K562 (cell line): ENCODE data around the gene ABI3BP. TPM values are rescaled to one million over a fixed set of nuclear protein-coding genes. Genes with fewer than 3 reads are reported as not detected.

Experiments
- ATAC-seq: fragments of 200-7000 bp; cut with Tn5 transposase; 3 replicates; pipeline ENCODE4 v1.9.1; 2020; ENCODE audit warnings: moderate library complexity
- BruUV-seq: library from RNA; stranded (reverse); fragments of 400-500 nt; replicated peaks from 2 replicates; lab custom pipeline; 2021; lab: Mats Ljungman, UMichigan
- CTCF ChIA-PET: fragments of 300-600 bp; formaldehyde crosslinking; extraction: SDS; loops from one replicate; lab custom pipeline; 2021; ENCODE audit warnings: low intra/inter-chr PET ratio; lab: Yijun Ruan, JAX
- POLR2A ChIA-PET: fragments of 300-600, 350-650 bp; sonication (Branson Sonifier 250); formaldehyde crosslinking; extraction: SDS; loops from one replicate; lab custom pipeline; 2021; ENCODE audit warnings: antibody characterized with exemption, inconsistent platforms; lab: Yijun Ruan, JAX
- DNase-seq, 4 experiments: peaks; one replicate each; pipeline versions ENCODE4 v3.0.0 to v3.0.0-alpha.2; 2011 to 2018; ENCODE audit warnings: low spot score in 3 of 4, mixed read lengths in 3 of 4; ENCODE audit errors: extremely low read depth in 1 of 4
- FAIRE-seq: peaks from 2 replicates; lab custom pipeline; 2011; peaks lifted over from hg19 to GRCh38; lab: Jason Lieb, UNC
- H2AFZ ChIP-seq: 2 replicates; pipeline ENCODE4 v1.6.0; 2011; ENCODE audit warnings: low read depth, low read length, control low read depth, inconsistent platforms
- H3K27ac ChIP-seq: fragments of 200-600 bp; 3 replicates; pipeline ENCODE4 v1.8.0; 2011; ENCODE audit warnings: low read depth, mild to moderate bottlenecking, control low read depth, inconsistent platforms, low read length, moderate library complexity, mixed read lengths; ENCODE audit errors: extremely low read depth
- H3K27me3 ChIP-seq, 2 experiments: fragments of 300-600 bp in 1 of 2; 2 replicates in 1 of 2; 3 replicates in 1 of 2; pipeline versions ENCODE4 v1.6.0 to v1.8.0; 2011; ENCODE audit warnings: inconsistent platforms in 2 of 2, low read length in 2 of 2, mild to moderate bottlenecking in 1 of 2, mixed read lengths in 1 of 2, moderate library complexity in 1 of 2; ENCODE audit not compliant: control insufficient read depth in 2 of 2, insufficient read depth in 2 of 2
- H3K36me3 ChIP-seq: fragments of 300-600 bp; 3 replicates; pipeline ENCODE4 v1.8.0; 2011; ENCODE audit warnings: mild to moderate bottlenecking, low read length, inconsistent platforms; ENCODE audit not compliant: control insufficient read depth, insufficient read depth
- H3K4me1 ChIP-seq, 2 experiments: fragments of 200-600 bp in 1 of 2; replicated peaks in 1 of 2; 2 replicates in 1 of 2; 3 replicates in 1 of 2; pipeline versions ENCODE4 v1.5.1 to v1.8.0; 2011; ENCODE audit warnings: inconsistent platforms in 2 of 2, low read length in 2 of 2, mild to moderate bottlenecking in 1 of 2, mixed read lengths in 1 of 2, moderate library complexity in 1 of 2; ENCODE audit not compliant: control insufficient read depth in 2 of 2, insufficient read depth in 2 of 2
- H3K4me2 ChIP-seq: 2 replicates; pipeline ENCODE4 v1.6.1; 2011; ENCODE audit warnings: low read length, control low read depth, inconsistent platforms, mixed read lengths; ENCODE audit not compliant: insufficient read depth
- H3K4me3 ChIP-seq: fragments of 200-600 bp; sonication (generic), shearing (Covaris generic); 2 replicates; pipeline ENCODE4 v1.5.1; 2016; ENCODE audit warnings: control low read depth, inconsistent platforms
- H3K79me2 ChIP-seq: fragments of 200-600 bp; 3 replicates; pipeline ENCODE4 v1.8.0; 2011; ENCODE audit warnings: low read length, inconsistent platforms; ENCODE audit not compliant: control insufficient read depth, insufficient read depth
- H3K9ac ChIP-seq, 2 experiments: 2 replicates each; pipeline versions ENCODE4 v1.6.0 to v1.6.1; 2011; ENCODE audit warnings: low read depth in 2 of 2, low read length in 2 of 2, control low read depth in 1 of 2, inconsistent platforms in 1 of 2, mild to moderate bottlenecking in 1 of 2, mixed read lengths in 1 of 2; ENCODE audit not compliant: insufficient read depth in 1 of 2
- H3K9me1 ChIP-seq: one replicate; pipeline ENCODE4 v1.6.0; 2011; ENCODE audit warnings: inconsistent platforms, mild to moderate bottlenecking, low read length, moderate library complexity; ENCODE audit not compliant: control insufficient read depth, insufficient read depth
- H3K9me3 ChIP-seq: replicated peaks from 2 replicates; pipeline ENCODE4 v1.5.1; 2011; ENCODE audit warnings: low read depth, low read length, inconsistent platforms; ENCODE audit not compliant: control insufficient read depth, insufficient read depth
- H4K20me1 ChIP-seq: replicated peaks from 2 replicates; pipeline ENCODE4 v1.6.1; 2011; ENCODE audit warnings: low read length, inconsistent platforms, mixed read lengths; ENCODE audit not compliant: control insufficient read depth, insufficient read depth
- CBX5 ChIP-seq: IDR thresholded peaks from 2 replicates; pipeline ENCODE4 v1.6.1; 2014; ENCODE audit warnings: low read depth, borderline replicate concordance
- CUX1 ChIP-seq: fragments of 200-800 bp; sonication (Bioruptor generic); IDR thresholded peaks from 2 replicates; pipeline ENCODE4 v1.6.1; 2016; ENCODE audit warnings: missing genetic modification characterization, missing compliant biosample characterization
- HDAC3 ChIP-seq: fragments of 450-650 bp; IDR thresholded peaks from 2 replicates; pipeline ENCODE4 v1.6.1; 2018; ENCODE audit warnings: borderline replicate concordance, mild to moderate bottlenecking, moderate library complexity; ENCODE audit not compliant: partially characterized antibody
- HES1 ChIP-seq: fragments of 450-650 bp; IDR thresholded peaks from 2 replicates; pipeline ENCODE4 v1.6.1; 2016; ENCODE audit warnings: low read depth, mild to moderate bottlenecking, moderate library complexity
- HEY1 ChIP-seq: fragments of 250-450 bp; sonication (Bioruptor Pico); IDR thresholded peaks from 2 replicates; pipeline ENCODE4 v1.5.0; 2020; ENCODE audit warnings: mild to moderate bottlenecking, moderate library complexity, borderline replicate concordance
- KLF1 ChIP-seq: fragments of 450-650 bp; IDR thresholded peaks from 2 replicates; pipeline ENCODE4 v1.6.1; 2016; ENCODE audit warnings: missing genetic modification characterization, missing compliant biosample characterization
- PHB ChIP-seq: fragments of 250-450 bp; sonication (Bioruptor Pico); IDR thresholded peaks from 2 replicates; pipeline ENCODE4 v1.5.0; 2021
- PHF21A ChIP-seq: fragments of 450-650 bp; IDR thresholded peaks from 2 replicates; pipeline ENCODE4 v1.6.1; 2017; ENCODE audit warnings: low read depth, borderline replicate concordance
- POLR2H ChIP-seq: IDR thresholded peaks from 2 replicates; pipeline ENCODE4 v1.6.1; 2016; ENCODE audit warnings: missing genetic modification characterization, low read depth, mild to moderate bottlenecking, control low read depth, missing compliant biosample characterization, moderate library complexity
- PTBP1 ChIP-seq: fragments of 200-400 bp; formaldehyde crosslinking; IDR thresholded peaks from 2 replicates; pipeline ENCODE4 v1.6.1; 2017; ENCODE audit warnings: low read depth, low read length
- PTRF ChIP-seq: fragments of 450-650 bp; IDR thresholded peaks from 2 replicates; pipeline ENCODE4 v1.6.1; 2016; ENCODE audit warnings: mild to moderate bottlenecking, missing genetic modification characterization, missing compliant biosample characterization
- PYGO2 ChIP-seq: fragments of 450-650 bp; IDR thresholded peaks from 2 replicates; pipeline ENCODE4 v1.6.1; 2016; ENCODE audit warnings: mild to moderate bottlenecking, missing genetic modification characterization, moderate library complexity, missing compliant biosample characterization
- RFX7 ChIP-seq: fragments of 250-450 bp; sonication (Bioruptor Pico); IDR thresholded peaks from 2 replicates; pipeline ENCODE4 v1.5.1; 2021; ENCODE audit warnings: mild to moderate bottlenecking
- ZNF511 ChIP-seq: sonication (generic); formaldehyde crosslinking; IDR thresholded peaks from 2 replicates; pipeline ENCODE4 v1.8.0; 2022; ENCODE audit warnings: mild to moderate bottlenecking, missing genetic modification reagents
- ZNF695 ChIP-seq: fragments of 450-650 bp; formaldehyde crosslinking; IDR thresholded peaks from 2 replicates; pipeline ENCODE4 v1.4.0; 2020; ENCODE audit warnings: mild to moderate bottlenecking, moderate library complexity
- WGBS: fragments of 100-300 bp; shearing (Covaris generic); methylation state at CpG from one replicate; pipeline ENCODE4 v1.1.6; 2016; ENCODE audit warnings: low coverage, mixed read lengths; ENCODE audit not compliant: insufficient coverage; ENCODE audit errors: missing lambda C conversion rate; 5-methylcytosine and 5-hydroxymethylcytosine counted together
- in situ Hi-C: fragments of 300-500 bp; cut with MboI; formaldehyde crosslinking; loops from 4 replicates; pipeline ENCODE4 v1.15.0; 2018; ENCODE audit warnings: inconsistent platforms, mixed read lengths
- intact Hi-C: fragments of 100-400 bp; cut with micrococcal nuclease; formaldehyde crosslinking; loops from 2 replicates; pipeline ENCODE4 v1.14.2; 2022
- polyA plus RNA-seq, 8 experiments: library from polyadenylated mRNA; depleted of rRNA in 4 of 8; stranded (reverse) in 5 of 8; unstranded in 3 of 8; fragments of >200 nt; fragmentation: Nextera tagmentation in 2 of 8; fragmentation: Illumina TruSeq in 1 of 8; extraction: Ambion mirVana in 2 of 8; extraction: Trizol in 1 of 8; gene quantifications; 2 replicates each; pipeline versions ENCODE4 v1.2.1 to v1.2.3, GENCODE V29; 2011 to 2014; ENCODE audit warnings: inconsistent platforms in 1 of 8, missing spikeins in 1 of 8
- total RNA-seq, 7 experiments: library from RNA; depleted of rRNA in 6 of 7; stranded (reverse); fragments of >200 nt in 6 of 7; fragmentation: Illumina TruSeq in 2 of 7; extraction: Trizol in 2 of 7; gene quantifications; 2 replicates each; pipeline versions ENCODE4 v1.2.1 to v1.2.3, GENCODE V29; 2011 to 2021; ENCODE audit warnings: low replicate concordance in 1 of 7

ABI3BP gene
- total and polyA plus RNA-seq, 9 of the 15 experiments (the other 6 are each of a cell fraction or from before 2014, with no cell fraction given), result 0.01 to 0.24 (median 0.06) TPM; not detected in 5

- no peak for ATAC-seq
- H3K27ac ChIP-seq, result no peak overlapping the region
- intact Hi-C loops, result loop anchor here (10.0 kb wide), 1 partner anchor 253 kb away; no protein-coding TSS in a partner anchor
- H3K79me2 ChIP-seq, result peaks cover 88% of the 10 kb centered on the region
- no peak overlapping the region for H2AFZ ChIP-seq
- FAIRE-seq, result no peak
- H3K9me3 ChIP-seq, result no peaks in the 10 kb centered on the region
- H3K9ac ChIP-seq, result no peak overlapping the region
- peaks cover 4% of the 10 kb centered on the region for H3K9me1 ChIP-seq
- H3K27me3 ChIP-seq, result no peaks in the 10 kb centered on the region
- H3K4me1 ChIP-seq, result no peaks in the 10 kb centered on the region; a peak in 2 of 5 replicates
- BruUV-seq, result no TSS peak
- no peak for TF ChIP-seq KLF1
- no peak for TF ChIP-seq ZNF511 (CRISPR knock-in tag)
- no peak for TF ChIP-seq HEY1 (CRISPR knock-in tag)
- TF ChIP-seq POLR2H (tag), result no peak
- TF ChIP-seq PHB (CRISPR knock-in tag), result no peak
- TF ChIP-seq PTRF (tag), result no peak
- TF ChIP-seq PTBP1, result no peak
- TF ChIP-seq PHF21A, result no peak
- no peak for TF ChIP-seq ZNF695 (CRISPR knock-in tag)
- TF ChIP-seq CBX5, result no peak
- no peak for TF ChIP-seq HDAC3
- TF ChIP-seq CUX1 (CRISPR knock-in tag), result no peak
- TF ChIP-seq PYGO2 (tag), result no peak
- TF ChIP-seq HES1, result no peak
- TF ChIP-seq RFX7 (CRISPR knock-in tag), result no peak
- no peak for DNase-seq
- ChIA-PET POLR2A (interaction anchor here (1.0 kb wide), 1 partner anchor 9 kb away, joined by 4 read pairs; no protein-coding TSS in a partner anchor), CTCF (no interaction called here)
- no peak overlapping the region for H3K4me3 ChIP-seq
- WGBS, result 80% methylated on average over 4 of the region's 4 CpGs
- no peaks in the 10 kb centered on the region; the same call in 1 of the 2 replicates for H4K20me1 ChIP-seq
- no peak overlapping the region for H3K4me2 ChIP-seq
- peaks cover 95% of the 10 kb centered on the region for H3K36me3 ChIP-seq
- in situ Hi-C loops, result no loop called here
These were observed 275.4 kb downstream of the ABI3BP start for GRCh38 chr3:100717637-100718487.
